ENCODE measurements around the gene LGALS3.

The LGALS3 gene

GRCh38 chr14:55088356-55088755, 40.7 kb upstream of the LGALS3 start:
- no peaks in the 10 kb centered on the region for H3K9me3 ChIP-seq (ENCODE audit: control insufficient read depth, insufficient read depth, low read depth, low read length)
- H3K4me3 ChIP-seq (ENCODE audit: low read depth, low read length) = no peak overlapping the region
- no peak overlapping the region for H3K27ac ChIP-seq (ENCODE audit: extremely low read depth, low read depth, low read length)
- TF ChIP-seq KLF10 (tag by site-specific recombination; IDR thresholded peaks at IDR 0.05) (no peak), ZNF645 (tag by site-specific recombination; IDR thresholded peaks at IDR 0.05) (no peak), ZNF214 (tag by site-specific recombination; IDR thresholded peaks at IDR 0.05; ENCODE audit: borderline replicate concordance) (no peak), ZBTB20 (tag by site-specific recombination; IDR thresholded peaks at IDR 0.05) (no peak), ZFP41 (tag by site-specific recombination; IDR thresholded peaks at IDR 0.05; ENCODE audit: borderline replicate concordance) (no peak)
- POLR2A ChIA-PET = interaction anchor here (1.2 kb wide), 1 partner anchor 15 kb away, joined by 3 read pairs; no protein-coding TSS in a partner anchor
- no peaks in the 10 kb centered on the region for H3K4me1 ChIP-seq (ENCODE audit: control insufficient read depth, insufficient read depth, low read length)
- CTCF ChIA-PET = interaction anchor here (0.7 to 4.5 kb wide), 5 partner anchors 9 to 80 kb away, joined by 3 to 43 read pairs (median 3); no protein-coding TSS in a partner anchor
- no peaks in the 10 kb centered on the region for H3K36me3 ChIP-seq (ENCODE audit: control insufficient read depth in 2 of 2, insufficient read depth in 1 of 2, low read length in 2 of 2)

- Histone ChIP-seq H3K4me1 (ENCODE audit: control insufficient read depth, insufficient read depth, low read length) (no peaks in the 10 kb centered on the region; the same call in 1 of the 2 replicates), H3K36me3 (ENCODE audit: control insufficient read depth in 2 of 2, insufficient read depth in 1 of 2, low read length in 2 of 2) (no peaks in the 10 kb centered on the region), H3K9me3 (ENCODE audit: control insufficient read depth, insufficient read depth, low read depth, low read length) (no peaks in the 10 kb centered on the region), H3K27ac (ENCODE audit: extremely low read depth, low read depth, low read length) (no peak overlapping the region), H3K4me3 (ENCODE audit: low read depth, low read length) (no peak overlapping the region)
- TF ChIP-seq PRDM1 (tag by site-specific recombination; IDR thresholded peaks at IDR 0.05) (no peak), ZNF629 (tag by site-specific recombination; IDR thresholded peaks at IDR 0.05) (no peak), PRDM4 (tag by site-specific recombination; IDR thresholded peaks at IDR 0.05) (no peak), ZNF214 (tag by site-specific recombination; IDR thresholded peaks at IDR 0.05; ENCODE audit: borderline replicate concordance) (no peak), ZNF391 (tag by site-specific recombination; IDR thresholded peaks at IDR 0.05; ENCODE audit: borderline replicate concordance, low read depth) (no peak), ZNF302 (tag by site-specific recombination; IDR thresholded peaks at IDR 0.05; ENCODE audit: low read depth) (no peak), SALL2 (tag by site-specific recombination; IDR thresholded peaks at IDR 0.05; ENCODE audit: borderline replicate concordance) (no peak), ZFP3 (tag by site-specific recombination; IDR thresholded peaks at IDR 0.05; ENCODE audit: low read depth) (no peak), ZNF157 (tag by site-specific recombination; IDR thresholded peaks at IDR 0.05) (no peak), ZNF366 (tag by site-specific recombination; conservative IDR thresholded peaks at IDR 0.05) (no peak), YY2 (tag by site-specific recombination; IDR thresholded peaks at IDR 0.05) (no peak), ZNF37A (tag by site-specific recombination; IDR thresholded peaks at IDR 0.05) (no peak), ZNF175 (tag by site-specific recombination; IDR thresholded peaks at IDR 0.05) (no peak), ZNF530 (tag by site-specific recombination; IDR thresholded peaks at IDR 0.05; ENCODE audit: low read depth) (no peak)
- CTCF ChIA-PET = interaction anchor here (0.6 to 4.5 kb wide), 5 partner anchors 11 to 83 kb away, joined by 3 to 20 read pairs (median 5); no protein-coding TSS in a partner anchor
- POLR2A ChIA-PET = interaction anchor here (1.0 kb wide), 1 partner anchor 41 kb away, joined by 4 read pairs; no protein-coding TSS in a partner anchor
Observed at GRCh38 chr14:55092341-55092740, 36.7 kb upstream of the LGALS3 start.

Measured in HEK293 (cell line).